ENCODE results near the gene CCDC187.

Gene CCDC187

DNA sequence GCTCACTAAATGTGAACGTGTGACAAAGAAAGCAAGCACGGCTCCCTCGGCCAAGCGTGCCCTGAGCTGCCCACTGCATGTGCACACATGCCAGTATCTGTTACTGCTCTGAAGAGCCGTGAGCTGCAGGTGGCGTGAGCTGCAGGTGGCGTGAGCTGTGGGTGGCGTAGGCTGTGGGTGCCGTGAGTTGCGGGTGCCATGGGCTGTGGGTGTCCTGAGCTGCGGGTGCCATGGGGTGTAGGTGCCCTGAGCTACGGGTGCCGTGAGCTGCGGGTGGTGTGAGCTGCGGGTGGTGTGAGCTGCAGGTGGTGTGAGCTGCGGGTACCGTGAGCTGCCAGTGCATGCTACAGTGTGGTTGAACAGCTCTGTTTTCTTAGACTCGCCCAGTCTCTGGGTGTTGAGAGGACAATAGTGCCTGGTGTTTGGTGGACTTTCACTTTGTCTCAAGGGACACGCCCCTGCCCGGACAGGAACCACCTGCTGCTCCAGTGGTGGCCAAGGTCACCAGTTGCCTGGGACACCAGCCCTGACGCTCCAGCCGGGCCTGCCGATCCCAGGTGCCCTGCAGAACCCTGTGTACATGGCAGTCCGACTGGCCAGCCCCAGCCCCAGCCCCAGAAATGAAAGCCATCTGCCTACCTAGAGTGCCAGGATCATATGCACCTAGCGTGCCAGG is 6.7 kb downstream of the CCDC187 start:
- DNase-seq: no peak

- no peak for DNase-seq
Observed at GRCh38 chr9:136296434-136297015, 7.4 kb downstream of the CCDC187 start.

- no peak for DNase-seq
Observed at GRCh38 chr9:136295542-136296433, 8.1 kb downstream of the CCDC187 start.

- no peak for DNase-seq
Observed at GRCh38 chr9:136295055-136295454, 8.8 kb downstream of the CCDC187 start.

- no peak for DNase-seq
Observed at GRCh38 chr9:136294437-136294836, 9.5 kb downstream of the CCDC187 start.

- no peak for DNase-seq
Observed at GRCh38 chr9:136293476-136294077, 10.3 kb downstream of the CCDC187 start.

DNA sequence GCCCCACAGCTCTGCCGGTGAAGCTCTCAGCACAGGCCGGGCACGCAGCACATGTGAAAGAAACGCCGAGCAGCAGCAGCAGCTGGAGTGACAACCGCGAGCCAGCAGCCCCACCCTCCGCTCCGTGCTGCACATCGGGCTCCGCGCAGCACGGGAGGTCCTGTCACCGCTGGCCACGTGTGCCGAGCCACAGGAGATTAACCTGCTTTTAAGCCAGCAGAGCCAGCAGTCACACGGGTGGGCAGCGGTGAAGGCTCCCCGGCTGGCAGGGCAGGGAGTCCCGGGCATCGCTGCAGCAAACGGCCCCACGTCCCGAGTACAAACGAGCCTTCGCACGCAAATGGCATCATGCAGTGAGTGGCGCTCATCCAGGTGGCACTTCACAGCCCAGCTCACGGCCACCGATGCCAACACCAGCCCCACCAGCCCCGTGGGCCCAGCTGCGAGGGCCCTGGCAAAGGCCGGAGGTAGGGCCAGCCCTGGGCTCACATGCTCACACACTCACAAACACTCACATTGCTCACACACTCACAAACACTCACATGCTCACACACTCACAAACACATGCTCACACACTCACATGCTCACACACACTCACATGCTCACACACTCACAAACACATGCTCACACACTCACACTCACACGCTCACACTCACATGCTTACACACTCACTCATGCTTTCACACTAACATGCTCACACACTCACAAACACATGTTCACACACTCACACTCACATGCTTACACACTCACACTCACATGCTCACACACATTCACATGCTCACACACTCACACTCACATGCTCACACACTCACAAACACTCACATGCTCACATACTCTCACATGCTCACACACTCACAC is 11.1 kb downstream of the CCDC187 start:
- no peak for DNase-seq

DNA sequence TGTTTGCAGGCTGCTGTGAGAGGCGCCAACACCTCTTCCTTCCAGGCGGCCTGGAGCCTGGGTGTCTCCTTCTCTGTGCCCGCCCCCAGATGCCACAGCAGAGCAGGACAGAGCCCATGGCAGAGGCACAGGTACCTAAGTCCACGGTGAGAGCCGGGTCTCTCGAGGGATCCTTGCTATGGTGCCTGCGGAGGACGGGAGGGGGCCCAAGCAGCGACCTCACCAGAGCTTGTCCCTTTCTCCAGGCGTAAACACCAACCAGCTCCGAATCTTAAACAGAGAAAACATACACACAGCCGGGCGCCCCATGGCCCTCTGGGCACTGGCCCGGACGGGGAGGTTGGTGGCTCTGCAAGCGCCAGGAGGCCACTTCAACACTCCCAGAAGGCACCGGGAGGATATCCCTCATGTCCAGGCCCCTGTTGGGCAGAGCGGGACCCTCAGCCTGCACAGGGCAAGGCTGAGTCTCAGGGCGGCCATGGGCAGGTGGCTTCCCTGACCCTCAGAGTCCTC is 11.8 kb downstream of the CCDC187 start:
- no peak for DNase-seq

DNA sequence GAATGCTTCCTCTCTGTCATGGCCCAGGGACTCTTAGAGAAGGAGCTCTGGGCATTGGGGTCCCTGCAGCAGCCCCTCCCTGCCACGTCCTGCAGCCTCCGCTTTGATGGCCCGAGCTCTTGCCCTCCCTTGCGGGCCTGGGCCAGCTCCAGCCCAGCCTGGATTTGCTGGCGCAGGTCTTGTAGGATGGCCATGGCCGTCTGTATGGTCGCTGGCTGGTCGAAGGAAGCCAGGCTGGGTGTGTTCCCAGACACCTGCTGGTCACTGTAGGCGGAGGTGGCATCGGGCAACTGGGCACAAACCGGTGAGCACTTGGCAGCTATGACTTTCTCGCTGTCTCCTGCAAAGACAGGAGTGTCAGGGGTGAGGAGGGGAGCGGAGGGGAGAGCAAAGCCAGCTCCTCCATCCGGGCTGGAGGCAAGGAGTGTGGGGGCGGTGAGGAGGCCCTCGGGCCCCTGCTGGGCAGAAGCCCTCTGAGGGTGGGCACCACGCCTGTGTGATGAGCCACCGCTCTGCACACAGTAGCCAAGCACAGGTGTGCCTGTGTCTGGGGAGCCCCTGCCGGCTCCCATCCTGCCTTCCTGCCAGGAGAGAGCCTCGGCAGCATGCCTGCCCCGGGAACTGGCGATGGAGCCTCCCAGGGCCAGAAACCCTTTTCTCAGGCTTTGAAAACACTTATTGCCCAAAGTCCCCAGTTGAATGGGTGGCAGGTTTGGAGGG is 12.4 kb downstream of the CCDC187 start:
- no peak for DNase-seq

GRCh38 chr9:136290508-136291000 is 13.3 kb downstream of the CCDC187 start:
- no peak for DNase-seq

DNA sequence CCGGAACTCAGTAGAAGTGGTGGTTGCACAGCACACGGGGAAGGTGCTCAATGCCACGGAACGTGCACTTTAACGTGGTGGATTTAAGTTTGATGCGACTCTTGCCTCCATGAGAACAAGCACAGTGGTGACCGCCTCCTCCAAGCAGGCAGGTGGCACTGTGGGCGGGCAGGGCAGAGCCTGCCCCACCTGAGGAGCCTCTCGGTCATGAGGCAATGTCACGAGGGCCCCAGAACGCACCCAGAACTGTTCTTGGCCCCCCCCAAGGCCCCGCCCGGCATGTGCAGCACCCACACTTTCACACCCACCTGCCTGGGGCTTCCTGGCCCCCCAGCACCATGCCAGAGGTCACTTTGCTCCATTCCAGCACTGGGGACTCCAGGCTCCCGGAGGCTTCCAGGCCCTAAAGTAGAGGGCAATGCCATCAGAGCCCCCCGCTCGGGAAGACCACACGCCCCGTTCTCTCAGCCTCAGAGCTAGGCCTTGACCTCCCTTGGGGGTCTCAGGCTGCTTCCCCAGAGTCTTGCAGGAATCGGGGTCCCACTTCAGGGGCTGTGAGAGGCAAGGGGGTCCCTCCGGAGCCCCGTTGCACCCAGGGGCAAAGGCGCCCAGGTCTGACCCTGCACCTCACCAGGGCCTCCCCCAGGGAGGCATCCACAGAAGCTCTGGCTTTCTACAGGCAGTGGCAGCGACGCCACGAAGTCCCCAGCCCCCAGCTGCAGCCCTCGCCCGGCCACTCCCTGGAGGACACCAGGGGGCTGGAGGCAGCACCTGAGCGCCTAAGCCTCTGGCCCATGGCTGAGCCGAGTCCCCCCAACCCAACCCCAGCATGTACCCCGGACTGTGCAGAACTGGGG is 14.0 kb downstream of the CCDC187 start:
- DNase-seq: no peak

DNA sequence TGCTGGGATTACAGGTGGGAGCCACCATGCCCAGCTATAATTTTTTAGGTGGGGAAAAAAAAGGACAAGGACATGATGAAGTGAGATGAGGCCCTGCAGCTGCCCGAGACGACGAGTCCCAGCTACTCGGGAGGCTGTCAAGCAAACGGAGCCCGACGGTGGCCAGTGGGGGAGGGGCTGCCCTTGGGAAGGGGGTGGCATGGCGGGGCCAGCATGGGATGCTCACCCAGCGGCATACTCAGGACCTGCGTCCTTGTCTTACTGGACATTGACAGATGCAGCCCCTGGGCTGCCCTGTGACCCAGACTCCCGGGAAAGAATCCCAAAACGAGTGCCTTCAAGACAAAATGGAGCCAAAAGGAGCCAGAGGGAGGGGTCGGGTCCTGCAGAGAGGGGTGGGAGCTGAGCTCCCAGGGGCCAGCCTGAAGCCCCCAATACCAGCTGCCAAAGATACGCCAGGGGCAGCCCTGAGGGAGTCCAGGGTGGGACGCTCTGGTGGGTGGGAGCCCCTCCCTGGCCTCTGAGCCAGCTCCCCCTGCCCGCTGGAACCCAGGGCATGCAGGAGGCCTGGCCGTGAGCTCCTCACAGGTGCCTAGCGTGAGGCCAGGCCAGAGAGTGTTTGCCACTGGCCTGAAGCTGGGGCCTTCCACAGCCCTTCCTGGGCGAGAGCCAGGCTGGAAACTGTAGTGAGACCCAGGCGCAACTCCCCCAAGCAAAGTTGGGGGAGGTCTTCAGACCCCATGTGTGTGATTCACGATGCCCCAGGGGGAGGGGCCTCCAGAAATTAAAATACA is 15.7 kb downstream of the CCDC187 start:
- no peak for DNase-seq

DNA sequence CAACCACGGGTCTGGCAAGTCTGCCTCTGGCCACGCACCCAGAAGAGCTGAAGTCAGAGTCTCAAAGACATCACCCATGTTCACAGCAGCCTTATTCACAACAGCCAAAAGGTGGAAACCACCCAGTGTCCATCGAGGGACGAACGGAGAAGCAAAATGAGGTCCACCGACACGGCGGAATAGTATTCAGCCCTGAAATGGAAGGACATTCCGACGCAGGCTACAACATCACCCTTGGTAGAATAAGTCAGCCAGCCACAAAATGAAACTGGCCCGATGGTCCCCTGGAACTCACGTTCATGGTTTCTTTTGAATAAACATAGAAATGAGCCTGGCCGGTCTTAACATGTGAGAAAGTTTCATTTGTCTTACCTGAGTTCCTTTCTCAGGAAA is 16.9 kb downstream of the CCDC187 start:
- no peak for DNase-seq

- DNase-seq: no peak
Observed at GRCh38 chr9:136286359-136286986, 17.4 kb downstream of the CCDC187 start.

DNA sequence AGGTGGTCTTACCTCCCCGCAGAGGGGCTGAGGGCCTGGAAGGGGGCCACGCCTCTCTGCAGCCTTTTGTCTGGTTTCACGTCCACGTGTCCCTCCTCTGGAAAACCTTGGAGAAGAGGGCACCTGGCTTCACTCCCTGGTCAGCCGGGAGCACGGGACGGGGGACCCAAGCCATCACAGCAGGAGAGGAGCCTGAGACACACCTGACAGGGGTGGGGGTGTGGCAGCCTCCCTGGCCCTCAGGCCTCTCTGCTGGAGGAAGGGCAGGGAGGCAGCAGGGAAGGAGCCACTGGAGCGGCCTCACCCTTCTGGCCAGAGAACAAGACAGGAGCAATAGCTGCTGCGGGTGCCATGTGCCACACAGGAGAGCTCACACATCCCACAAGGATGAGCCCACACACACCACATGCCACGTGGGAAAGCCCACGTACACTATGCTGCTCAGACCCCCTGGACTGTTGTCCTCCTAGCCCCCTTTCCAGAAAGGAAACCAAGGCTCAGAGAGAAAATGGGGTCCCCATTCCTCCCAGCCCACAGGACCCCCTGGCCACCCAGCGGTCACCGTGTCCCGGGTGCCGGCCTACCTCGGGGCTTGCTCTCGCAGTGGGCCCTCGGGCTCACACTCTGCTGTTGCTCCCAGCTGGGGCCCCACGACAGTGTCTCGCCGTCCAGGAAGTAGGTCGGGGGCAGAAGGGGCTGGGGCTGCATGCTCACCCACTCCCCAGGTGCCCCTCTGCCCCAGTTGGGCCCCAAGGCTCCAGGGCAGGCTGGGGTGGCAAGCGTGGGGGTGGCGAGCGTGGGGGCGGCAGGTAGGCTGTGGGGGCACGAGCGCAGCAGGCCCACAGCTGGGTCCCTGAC is 18.2 kb downstream of the CCDC187 start:
- DNase-seq: no peak

DNA sequence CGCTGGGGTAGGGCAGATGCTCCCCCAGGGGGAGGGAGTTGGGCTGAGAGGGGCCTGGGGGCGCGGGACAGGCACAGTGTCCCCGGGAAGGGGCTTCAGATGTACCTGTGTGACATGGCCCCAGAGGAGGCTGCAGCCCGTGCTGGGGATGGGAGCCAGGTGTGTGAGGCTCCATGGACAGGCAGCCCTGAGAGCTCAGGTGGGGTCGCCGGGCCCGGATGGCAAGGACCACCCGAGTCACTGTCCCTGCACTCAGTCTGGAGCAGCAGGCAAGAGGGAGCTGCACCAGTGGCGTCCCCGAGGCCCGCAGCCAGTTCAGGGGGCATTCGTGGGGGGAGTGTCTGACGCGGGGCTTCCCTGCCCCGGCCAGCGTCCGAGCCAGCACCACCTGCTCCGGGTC is 18.9 kb downstream of the CCDC187 start:
- no peak for DNase-seq

- DNase-seq: no peak
Observed at GRCh38 chr9:136284311-136284710, 19.6 kb downstream of the CCDC187 start.
